Ascending aorta (tissue), 2 donors: ENCODE results near the gene ATP5PO. TPM values are rescaled to one million over a fixed set of nuclear protein-coding genes. Genes with fewer than 3 reads are reported as not detected.

Experiments
- DNase-seq, 2 donors: peaks; one replicate each; pipeline ENCODE4 v3.0.0-alpha.2; 2019; ENCODE audit warnings: low spot score in 2 of 2
- H3K27ac ChIP-seq, 2 donors: fragments of 200-600 bp; sonication (generic); one replicate each; pipeline ENCODE4 v1.5.1; 2016 to 2017; ENCODE audit warnings: mild to moderate bottlenecking in 1 of 2
- H3K27me3 ChIP-seq: fragments of 200-600 bp; sonication (generic); one replicate; pipeline ENCODE4 v1.5.1; 2017
- H3K36me3 ChIP-seq, 2 donors: fragments of 200-600 bp; sonication (generic); one replicate each; pipeline ENCODE4 v1.5.1; 2016
- H3K4me1 ChIP-seq, 2 donors: fragments of 200-600 bp; sonication (generic); one replicate each; pipeline ENCODE4 v1.5.1; 2016 to 2017; ENCODE audit warnings: mild to moderate bottlenecking in 1 of 2
- H3K4me3 ChIP-seq, 2 donors: fragments of 200-600 bp; sonication (generic); one replicate each; pipeline ENCODE4 v1.5.1; 2016 to 2017; ENCODE audit warnings: mild to moderate bottlenecking in 1 of 2
- H3K9me3 ChIP-seq, 2 donors: fragments of 200-600 bp; sonication (generic); one replicate each; pipeline ENCODE4 v1.5.1; 2016
- intact Hi-C: fragments of 100-400 bp; cut with DNase I; formaldehyde crosslinking; loops from one replicate; pipeline ENCODE4 v1.15.1; 2023
- total RNA-seq: library from RNA; depleted of rRNA; stranded (reverse); fragments of >200 nt; gene quantifications from one replicate; pipeline ENCODE4 v1.1.0, GENCODE V29; 2016
- TF ChIP-seq, protein P1 (sequence below), 3 experiments: fragments of 200-600 bp in 2 of 3; fragments of 450-650 bp in 1 of 3; sonication (generic) in 2 of 3; IDR thresholded peaks; one replicate each; pipeline ENCODE4 v1.5.1; 2016 to 2019; ENCODE audit warnings: antibody characterized with exemption in 3 of 3, mild to moderate bottlenecking in 1 of 3, moderate library complexity in 1 of 3

The ATP5PO gene
- total RNA-seq, 1 donor from 2014 or later = 62.5 TPM

DNA sequence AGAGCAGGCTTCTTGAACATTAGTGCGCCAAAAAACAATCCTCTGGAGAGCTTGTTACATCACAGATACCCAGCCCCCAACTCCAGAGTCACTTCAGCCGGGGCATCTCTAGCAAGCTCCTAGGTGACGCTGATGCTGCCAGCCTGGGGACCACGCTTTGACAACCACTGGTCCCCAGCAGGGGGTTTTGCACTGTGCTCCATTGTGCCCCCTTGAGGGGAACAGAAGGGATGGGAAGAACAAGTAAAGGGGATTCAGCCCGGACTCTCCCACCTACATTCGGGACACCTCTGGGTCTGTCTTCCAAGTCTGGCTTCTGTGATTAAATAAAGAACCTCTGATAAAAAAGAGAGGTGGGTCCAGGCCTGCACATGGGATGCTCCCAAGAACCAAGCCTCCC lies 60.4 kb downstream of the ATP5PO start:
- Histone ChIP-seq H3K4me1 (peaks cover 0 to 3% of the 10 kb centered on the region in 2 donors), H3K4me3 (no peak overlapping the region), H3K36me3 (no peaks in the 10 kb centered on the region), H3K9me3 (no peaks in the 10 kb centered on the region), H3K27me3 (no peaks in the 10 kb centered on the region), H3K27ac (no peak overlapping the region)
- DNase-seq = no peak
- intact Hi-C loops = no loop called here
- TF ChIP-seq, protein P1, sequence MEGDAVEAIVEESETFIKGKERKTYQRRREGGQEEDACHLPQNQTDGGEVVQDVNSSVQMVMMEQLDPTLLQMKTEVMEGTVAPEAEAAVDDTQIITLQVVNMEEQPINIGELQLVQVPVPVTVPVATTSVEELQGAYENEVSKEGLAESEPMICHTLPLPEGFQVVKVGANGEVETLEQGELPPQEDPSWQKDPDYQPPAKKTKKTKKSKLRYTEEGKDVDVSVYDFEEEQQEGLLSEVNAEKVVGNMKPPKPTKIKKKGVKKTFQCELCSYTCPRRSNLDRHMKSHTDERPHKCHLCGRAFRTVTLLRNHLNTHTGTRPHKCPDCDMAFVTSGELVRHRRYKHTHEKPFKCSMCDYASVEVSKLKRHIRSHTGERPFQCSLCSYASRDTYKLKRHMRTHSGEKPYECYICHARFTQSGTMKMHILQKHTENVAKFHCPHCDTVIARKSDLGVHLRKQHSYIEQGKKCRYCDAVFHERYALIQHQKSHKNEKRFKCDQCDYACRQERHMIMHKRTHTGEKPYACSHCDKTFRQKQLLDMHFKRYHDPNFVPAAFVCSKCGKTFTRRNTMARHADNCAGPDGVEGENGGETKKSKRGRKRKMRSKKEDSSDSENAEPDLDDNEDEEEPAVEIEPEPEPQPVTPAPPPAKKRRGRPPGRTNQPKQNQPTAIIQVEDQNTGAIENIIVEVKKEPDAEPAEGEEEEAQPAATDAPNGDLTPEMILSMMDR (IDR thresholded peaks at IDR 0.05) = no peak

DNA sequence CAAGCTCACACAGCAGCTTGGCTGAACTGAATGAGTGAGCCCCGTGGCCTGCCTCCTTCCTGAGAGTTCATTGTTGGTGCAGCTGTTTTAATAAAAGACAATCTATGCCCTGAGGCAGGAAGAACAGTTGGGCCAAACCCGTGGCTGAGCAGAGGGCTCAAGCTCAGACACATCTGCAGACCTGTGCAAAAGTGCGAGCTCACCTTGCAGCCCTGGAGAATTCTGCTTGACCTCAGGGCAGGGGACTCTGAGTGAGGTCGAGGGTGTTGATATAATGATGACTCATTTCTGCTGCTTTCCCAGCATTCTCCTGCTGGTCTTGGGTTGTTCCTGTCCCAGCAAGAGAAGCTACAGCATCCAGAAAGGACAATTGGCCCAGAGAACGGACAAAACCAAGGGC lies 61.0 kb downstream of the ATP5PO start:
- DNase-seq = no peak
- Histone ChIP-seq H3K9me3 (no peaks in the 10 kb centered on the region), H3K4me3 (no peak overlapping the region), H3K27ac (no peak overlapping the region), H3K27me3 (no peaks in the 10 kb centered on the region), H3K36me3 (no peaks in the 10 kb centered on the region), H3K4me1 (peaks cover 0 to 3% of the 10 kb centered on the region in 2 donors)
- intact Hi-C loops = no loop called here
- TF ChIP-seq, protein P1 (IDR thresholded peaks at IDR 0.05) = no peak

Other genes starting within 250 kb of the ATP5PO start
- gene MRPS6, start 157.8 kb upstream of the ATP5PO start, total RNA-seq = 17.8 TPM
- gene SLC5A3, start 157.8 kb upstream of the ATP5PO start, total RNA-seq = 8.4 TPM